Measurements from ENCODE around the gene CCR3.
A peak's percentile ranks its signal among the peaks of the same experiment; 100 is the strongest.

CCR3 gene

GRCh38 chr3:46296826-46297225, 54.6 kb downstream of the CCR3 start:
- no peak for DNase-seq (ENCODE audit: low read depth in 2 of 3, low spot score in 1 of 3)

GRCh38 chr3:46297658-46298423, 55.6 kb downstream of the CCR3 start:
- no peak for DNase-seq (ENCODE audit: low read depth in 2 of 3, low spot score in 1 of 3)

GRCh38 chr3:46298871-46299607, 56.8 kb downstream of the CCR3 start:
- peak; percentile 45 to 60 (median 52) for DNase-seq (ENCODE audit: low read depth in 2 of 3, low spot score in 1 of 3)

- no peak for DNase-seq (ENCODE audit: low read depth in 2 of 3, low spot score in 1 of 3)
These were observed 57.6 kb downstream of the CCR3 start for GRCh38 chr3:46299608-46300460.

- no peak for DNase-seq (ENCODE audit: low read depth in 2 of 3, low spot score in 1 of 3)
These were observed 58.2 kb downstream of the CCR3 start for GRCh38 chr3:46300461-46300789.

- no peak for DNase-seq (ENCODE audit: low read depth in 2 of 3, low spot score in 1 of 3)
These were observed 59.0 kb downstream of the CCR3 start for GRCh38 chr3:46301122-46301835.

GRCh38 chr3:46303240-46303639, 61.0 kb downstream of the CCR3 start:
- DNase-seq (ENCODE audit: low read depth in 2 of 3, low spot score in 1 of 3), result no peak

- DNase-seq (ENCODE audit: low read depth in 2 of 3, low spot score in 1 of 3), result no peak
These were observed 62.5 kb downstream of the CCR3 start for GRCh38 chr3:46304739-46305138.

- no peak for DNase-seq (ENCODE audit: low read depth in 2 of 3, low spot score in 1 of 3)
These were observed 70.7 kb downstream of the CCR3 start for GRCh38 chr3:46312991-46313390.

- no peak for DNase-seq (ENCODE audit: low read depth in 2 of 3, low spot score in 1 of 3)
These were observed 72.3 kb downstream of the CCR3 start for GRCh38 chr3:46314517-46314916.

- no peak for DNase-seq (ENCODE audit: low read depth in 2 of 3, low spot score in 1 of 3)
These were observed 73.9 kb downstream of the CCR3 start for GRCh38 chr3:46316206-46316605.

Measured in stimulated activated CD4-positive, alpha-beta T cell treated with anti-CD3 and anti-CD28 coated beads, Interleukin-12 subunit alpha, Interleukin-12 subunit beta, amount 100 ng/mL, for 48 hours (primary cell).